HCT116 (cell line): ENCODE results near the gene VPS26B. TPM values are rescaled to one million over a fixed set of nuclear protein-coding genes. Genes with fewer than 3 reads are reported as not detected.
"Not testable (repeated sequence)": the region's sequence is repeated elsewhere in the genome, so short reads cannot be mapped to it uniquely, and the experiment has no call there.

Source experiments
- ATAC-seq: fragments of 200-7000 bp; cut with Tn5 transposase; 2 replicates; pipeline ENCODE4 v1.9.1; 2020; ENCODE audit warnings: mild to moderate bottlenecking, moderate library complexity
- BruUV-seq: library from RNA; stranded (reverse); fragments of 400-500 nt; replicated peaks from 2 replicates; lab custom pipeline; 2021; lab: Mats Ljungman, UMichigan
- CTCF ChIA-PET: fragments of 300-600 bp; sonication (Branson Sonifier 250); formaldehyde crosslinking; loops from one replicate; lab custom pipeline; 2021; ENCODE audit warnings: antibody characterized with exemption; lab: Charles Lee
- POLR2A ChIA-PET: fragments of 300-600, 350-600 bp; sonication (Branson Sonifier 250); formaldehyde crosslinking; loops from one replicate; lab custom pipeline; 2021; ENCODE audit warnings: antibody characterized with exemption; lab: Charles Lee
- RAD21 ChIA-PET, 2 experiments: fragments of 300-600 bp; sonication (Branson Sonifier 250); formaldehyde crosslinking; loops; one replicate each; lab custom pipeline; 2023; ENCODE audit warnings: low total read pairs in 2 of 2; ENCODE audit not compliant: uncharacterized antibody in 2 of 2, unreplicated experiment in 2 of 2, low non-redundant PET in 1 of 2; lab: Charles Lee
- DNase-seq: peaks from one replicate; pipeline ENCODE4 v3.0.0-alpha.2; 2010; ENCODE audit warnings: low read depth, low spot score
- H2AFZ ChIP-seq: fragments of 200-600 bp; shearing (Covaris generic), sonication (generic); 2 replicates; pipeline ENCODE4 v1.6.1; 2017; ENCODE audit warnings: low read depth, mixed run types, mixed read lengths, antibody characterized with exemption, low read length; ENCODE audit not compliant: poor library complexity, severe bottlenecking
- H3K27ac ChIP-seq: 2 replicates; pipeline ENCODE4 v1.5.1; 2012; ENCODE audit warnings: low read depth, low read length
- H3K27me3 ChIP-seq: fragments of 200-600 bp; sonication (generic); 2 replicates; pipeline ENCODE4 v1.6.1; 2016; ENCODE audit warnings: mixed run types, low read length, mixed read lengths; ENCODE audit not compliant: insufficient read depth
- H3K36me3 ChIP-seq, 2 experiments: fragments of 200-500 bp in 1 of 2; fragments of 200-600 bp in 1 of 2; sonication (Bioruptor generic) in 1 of 2; sonication (generic) in 1 of 2; 2 replicates each; pipeline versions ENCODE4 v1.5.1 to v1.6.1; 2014 to 2016; ENCODE audit warnings: low read length in 2 of 2, inconsistent platforms in 1 of 2, mixed read lengths in 1 of 2, mixed run types in 1 of 2; ENCODE audit not compliant: insufficient read depth in 2 of 2, control insufficient read depth in 1 of 2
- H3K4me1 ChIP-seq, 2 experiments: fragments of 200-600 bp in 1 of 2; sonication (generic) in 1 of 2; 2 replicates each; pipeline versions ENCODE4 v1.5.1 to v1.6.1; 2012 to 2017; ENCODE audit warnings: low read length in 2 of 2, inconsistent platforms in 1 of 2, mild to moderate bottlenecking in 1 of 2, mixed read lengths in 1 of 2, mixed run types in 1 of 2, moderate library complexity in 1 of 2; ENCODE audit not compliant: insufficient read depth in 2 of 2, control insufficient read depth in 1 of 2
- H3K4me2 ChIP-seq: fragments of 200-600 bp; sonication (generic); 2 replicates; pipeline ENCODE4 v1.6.1; 2017; ENCODE audit warnings: mixed run types, low read length, mixed read lengths
- H3K4me3 ChIP-seq, 2 experiments: fragments of 200-600 bp in 1 of 2; sonication (generic) in 1 of 2; replicated peaks in 1 of 2; 2 replicates each; pipeline ENCODE4 v1.5.1; 2011 to 2016; ENCODE audit warnings: low read length in 2 of 2, control low read depth in 1 of 2, low read depth in 1 of 2, mild to moderate bottlenecking in 1 of 2, mixed read lengths in 1 of 2, mixed run types in 1 of 2
- H3K79me2 ChIP-seq: fragments of 200-600 bp; sonication (generic); 2 replicates; pipeline ENCODE4 v1.6.1; 2017; ENCODE audit warnings: mild to moderate bottlenecking, mixed run types, low read length, moderate library complexity, mixed read lengths; ENCODE audit not compliant: insufficient read depth
- H3K9ac ChIP-seq: fragments of 200-600 bp; sonication (generic); 2 replicates; pipeline ENCODE4 v1.6.1; 2016; ENCODE audit warnings: low read length, mixed read lengths
- H3K9me2 ChIP-seq: fragments of 200-600 bp; sonication (generic), shearing (Covaris generic); 2 replicates; pipeline ENCODE4 v1.6.1; 2017; ENCODE audit warnings: mixed run types, mild to moderate bottlenecking, moderate library complexity; ENCODE audit not compliant: insufficient read depth
- H3K9me3 ChIP-seq, 2 experiments: fragments of 200-500 bp in 1 of 2; fragments of 200-600 bp in 1 of 2; sonication (Bioruptor generic) in 1 of 2; sonication (generic) in 1 of 2; 2 replicates each; pipeline ENCODE4 v1.6.1; 2014 to 2017; ENCODE audit warnings: low read length in 2 of 2, mixed read lengths in 2 of 2, inconsistent platforms in 1 of 2, low read depth in 1 of 2, mild to moderate bottlenecking in 1 of 2, mixed run types in 1 of 2, moderate library complexity in 1 of 2; ENCODE audit not compliant: control insufficient read depth in 1 of 2, insufficient read depth in 1 of 2
- H4K20me1 ChIP-seq: fragments of 200-600 bp; sonication (generic), shearing (Covaris generic); 2 replicates; pipeline ENCODE4 v1.6.1; 2017; ENCODE audit warnings: mixed run types, mild to moderate bottlenecking, moderate library complexity; ENCODE audit not compliant: insufficient read depth
- CBX3 ChIP-seq: IDR thresholded peaks from 2 replicates; pipeline ENCODE4 v1.6.1; 2012; ENCODE audit warnings: low read depth
- CEBPB ChIP-seq: IDR thresholded peaks from 2 replicates; pipeline ENCODE4 v1.6.1; 2012; ENCODE audit warnings: low read depth
- EGR1 ChIP-seq: IDR thresholded peaks from 2 replicates; pipeline ENCODE4 v1.6.1; 2012; ENCODE audit warnings: low read depth
- ELF1 ChIP-seq: IDR thresholded peaks from 2 replicates; pipeline ENCODE4 v1.6.1; 2012; ENCODE audit warnings: low read depth, borderline replicate concordance
- EZH2 ChIP-seq: fragments of 200-600 bp; sonication (generic); IDR thresholded peaks from 2 replicates; pipeline ENCODE4 v1.6.1; 2017; ENCODE audit warnings: antibody characterized with exemption, mixed run types
- JUND ChIP-seq: IDR thresholded peaks from 2 replicates; pipeline ENCODE4 v1.6.1; 2012
- POLR2A ChIP-seq: IDR thresholded peaks from 2 replicates; pipeline ENCODE4 v1.7.0; 2011; ENCODE audit warnings: borderline replicate concordance; ENCODE audit not compliant: insufficient read depth, insufficient read length; ENCODE audit errors: extremely low read depth
- POLR2AphosphoS5 ChIP-seq: IDR thresholded peaks from 2 replicates; pipeline ENCODE4 v1.6.1; 2011; ENCODE audit warnings: mild to moderate bottlenecking, low read depth, low read length, moderate library complexity
- RAD21 ChIP-seq: IDR thresholded peaks from 2 replicates; pipeline ENCODE4 v1.6.1; 2012; ENCODE audit warnings: low read depth, mild to moderate bottlenecking
- SIN3A ChIP-seq: IDR thresholded peaks from 2 replicates; pipeline ENCODE4 v1.6.1; 2012; ENCODE audit warnings: low read depth
- SP1 ChIP-seq: IDR thresholded peaks from 2 replicates; pipeline ENCODE4 v1.6.1; 2012; ENCODE audit warnings: low read depth
- SRF ChIP-seq: IDR thresholded peaks from 2 replicates; pipeline ENCODE4 v1.6.1; 2012; ENCODE audit warnings: low read depth
- TCF7L2 ChIP-seq: IDR thresholded peaks from 2 replicates; pipeline ENCODE4 v1.7.0; 2011; ENCODE audit warnings: borderline replicate concordance, inconsistent platforms; ENCODE audit not compliant: insufficient read depth, insufficient read length; ENCODE audit errors: extremely low read depth
- YY1 ChIP-seq: IDR thresholded peaks from 2 replicates; pipeline ENCODE4 v1.6.1; 2011; ENCODE audit warnings: low read length, low read depth, moderate library complexity, mild to moderate bottlenecking; ENCODE audit not compliant: insufficient replicate concordance; ENCODE audit errors: extremely low read depth
- ZFX ChIP-seq: fragments of 450-650 bp; IDR thresholded peaks from 2 replicates; pipeline ENCODE4 v1.6.1; 2017
- ZNF274 ChIP-seq: fragments of 200-500 bp; sonication (Bioruptor generic); IDR thresholded peaks from 2 replicates; pipeline ENCODE4 v1.6.1; 2014; ENCODE audit warnings: mild to moderate bottlenecking, low read depth, low read length, inconsistent platforms
- intact Hi-C: fragments of 100-400 bp; cut with micrococcal nuclease; formaldehyde crosslinking; loops from 2 replicates; pipeline ENCODE4 v1.10.0; 2022
- total RNA-seq: library from RNA; stranded (reverse); gene quantifications from one replicate; pipeline ENCODE4 v1.2.1, GENCODE V29; 2021; ENCODE audit not compliant: unreplicated experiment
- TF ChIP-seq, protein P1 (sequence below): IDR thresholded peaks from 2 replicates; pipeline ENCODE4 v1.6.1; 2012
- TF ChIP-seq, protein P2 (sequence below): IDR thresholded peaks from 2 replicates; pipeline ENCODE4 v1.6.1; 2012

Gene VPS26B
- total RNA-seq, 1 experiment from 2014 or later, result 26.6 TPM

DNA sequence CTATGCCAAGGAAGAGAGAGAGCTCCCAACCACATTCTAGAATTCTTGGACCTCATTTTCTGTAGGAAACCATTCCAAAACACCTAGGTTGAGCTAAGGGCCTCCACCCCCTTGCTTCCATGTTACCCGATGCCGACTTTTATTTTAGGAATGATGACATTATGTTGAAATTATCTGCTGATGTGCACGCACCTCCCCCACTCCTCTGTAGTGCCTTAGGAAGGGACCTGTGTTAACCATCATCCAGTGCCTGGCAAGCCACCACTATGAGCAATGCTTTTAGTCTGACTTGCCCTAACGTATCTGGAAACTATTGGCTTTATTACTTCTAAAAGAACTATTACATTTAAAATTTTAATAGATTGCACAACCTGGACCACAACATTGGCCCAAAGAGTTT is 42.8 kb upstream of the VPS26B start:
- POLR2A ChIA-PET, result no interaction called here

DNA sequence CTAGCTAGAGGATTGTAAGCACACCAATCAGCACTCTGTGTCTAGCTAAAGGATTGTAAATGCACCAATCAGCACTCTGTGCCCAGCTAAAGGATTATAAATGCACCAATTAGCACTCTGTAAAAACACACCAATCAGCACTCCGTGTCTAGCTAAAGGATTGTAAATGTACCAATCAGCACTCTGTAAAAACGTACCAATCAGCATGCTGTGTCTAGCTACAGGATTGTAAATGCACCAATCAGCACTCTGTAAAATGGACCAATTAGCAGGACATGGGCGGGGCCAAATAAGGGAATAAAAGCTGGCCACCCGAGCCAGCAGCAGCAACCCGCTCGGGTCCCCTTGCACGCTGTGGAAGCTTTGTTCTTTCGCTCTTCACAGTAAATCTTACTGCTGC is 36.4 kb upstream of the VPS26B start:
- H3K4me2 ChIP-seq, H4K20me1 ChIP-seq, H2AFZ ChIP-seq, H3K27ac ChIP-seq, CTCF ChIA-PET, H3K9me3 ChIP-seq, H3K9ac ChIP-seq, H3K27me3 ChIP-seq, DNase-seq, BruUV-seq, POLR2A ChIA-PET, H3K4me1 ChIP-seq, H3K4me3 ChIP-seq, ATAC-seq, RAD21 ChIA-PET, H3K9me2 ChIP-seq, H3K79me2 ChIP-seq: not testable (repeated sequence)
- peaks cover 46 to 68% of the 10 kb centered on the region in 2 experiments for H3K36me3 ChIP-seq
- intact Hi-C loops, result loop anchor here (5.0 kb wide), 1 partner anchor 49 kb away; no protein-coding TSS in a partner anchor
- peak; percentile 18; the same call in 1 of the 2 replicates for TF ChIP-seq SP1

More for the DNA sequence above, 42.8 kb upstream of the VPS26B start:
- no peak for DNase-seq
- CTCF ChIA-PET, result no interaction called here
- no peak overlapping the region for H2AFZ ChIP-seq
- H3K27ac ChIP-seq, result no peak overlapping the region
- BruUV-seq, result no TSS peak
- no peak overlapping the region for H3K9ac ChIP-seq
- H3K79me2 ChIP-seq, result no peaks in the 10 kb centered on the region
- RAD21 ChIA-PET, result no interaction called here
- H3K9me2 ChIP-seq, result no peaks in the 10 kb centered on the region
- H3K27me3 ChIP-seq, result no peaks in the 10 kb centered on the region
- H3K4me3 ChIP-seq, result no peak overlapping the region
- H3K36me3 ChIP-seq, result peaks cover 44 to 51% of the 10 kb centered on the region in 2 experiments; a peak in 3 of 4 replicates
- no peaks in the 10 kb centered on the region for H4K20me1 ChIP-seq
- TF ChIP-seq CEBPB, result no peak
- TF ChIP-seq, protein P1, sequence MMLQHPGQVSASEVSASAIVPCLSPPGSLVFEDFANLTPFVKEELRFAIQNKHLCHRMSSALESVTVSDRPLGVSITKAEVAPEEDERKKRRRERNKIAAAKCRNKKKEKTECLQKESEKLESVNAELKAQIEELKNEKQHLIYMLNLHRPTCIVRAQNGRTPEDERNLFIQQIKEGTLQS, result no peak
- no peak for TF ChIP-seq YY1
- no peak for TF ChIP-seq SIN3A
- TF ChIP-seq CBX3, result no peak
- no peak for TF ChIP-seq TCF7L2
- no peak for TF ChIP-seq EGR1
- no peak for TF ChIP-seq ZFX
- TF ChIP-seq POLR2A, result no peak
- no peak for TF ChIP-seq EZH2
- TF ChIP-seq POLR2AphosphoS5, result no peak
- TF ChIP-seq ZNF274, result no peak
- no peak for TF ChIP-seq SRF
- no peak for TF ChIP-seq JUND
- no peak for TF ChIP-seq ELF1
- TF ChIP-seq, protein P2, sequence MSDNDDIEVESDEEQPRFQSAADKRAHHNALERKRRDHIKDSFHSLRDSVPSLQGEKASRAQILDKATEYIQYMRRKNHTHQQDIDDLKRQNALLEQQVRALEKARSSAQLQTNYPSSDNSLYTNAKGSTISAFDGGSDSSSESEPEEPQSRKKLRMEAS, result no peak
- TF ChIP-seq RAD21, result no peak
- ATAC-seq, result no peak
- no peak overlapping the region for H3K4me2 ChIP-seq
- intact Hi-C loops, result no loop called here
- H3K4me1 ChIP-seq, result no peaks in the 10 kb centered on the region
- H3K9me3 ChIP-seq, result no peaks in the 10 kb centered on the region
